Measurements from ENCODE around the gene MRPL46. TPM values are rescaled to one million over a fixed set of nuclear protein-coding genes. Genes with fewer than 3 reads are reported as not detected.
A peak's percentile ranks its signal among the peaks of the same experiment; 100 is the strongest.

Gene MRPL46
- total RNA-seq, 1 experiment from 2014 or later: 49.7 TPM

GRCh38 chr15:88428805-88429605 is 38.2 kb downstream of the MRPL46 start:
- H3K4me3 ChIP-seq: no peak overlapping the region
- H3K9me3 ChIP-seq: no peaks in the 10 kb centered on the region
- peaks cover 2% of the 10 kb centered on the region for H3K27me3 ChIP-seq

GRCh38 chr15:88428053-88428452 is 39.1 kb downstream of the MRPL46 start:
- no peaks in the 10 kb centered on the region for H3K9me3 ChIP-seq
- DNase-seq: no peak
- H3K36me3 ChIP-seq: no peaks in the 10 kb centered on the region
- no peak overlapping the region for H3K4me3 ChIP-seq
- H3K27me3 ChIP-seq: peaks cover 2% of the 10 kb centered on the region

More at GRCh38 chr15:88428805-88429605, 38.2 kb downstream of the MRPL46 start:
- H3K36me3 ChIP-seq: no peaks in the 10 kb centered on the region
- DNase-seq: no peak

GRCh38 chr15:88426304-88426703 is 40.9 kb downstream of the MRPL46 start:
- H3K4me3 ChIP-seq: no peak overlapping the region
- H3K27me3 ChIP-seq: peaks cover 2% of the 10 kb centered on the region
- no peak for DNase-seq
- no peaks in the 10 kb centered on the region for H3K9me3 ChIP-seq
- H3K36me3 ChIP-seq: no peaks in the 10 kb centered on the region

DNA sequence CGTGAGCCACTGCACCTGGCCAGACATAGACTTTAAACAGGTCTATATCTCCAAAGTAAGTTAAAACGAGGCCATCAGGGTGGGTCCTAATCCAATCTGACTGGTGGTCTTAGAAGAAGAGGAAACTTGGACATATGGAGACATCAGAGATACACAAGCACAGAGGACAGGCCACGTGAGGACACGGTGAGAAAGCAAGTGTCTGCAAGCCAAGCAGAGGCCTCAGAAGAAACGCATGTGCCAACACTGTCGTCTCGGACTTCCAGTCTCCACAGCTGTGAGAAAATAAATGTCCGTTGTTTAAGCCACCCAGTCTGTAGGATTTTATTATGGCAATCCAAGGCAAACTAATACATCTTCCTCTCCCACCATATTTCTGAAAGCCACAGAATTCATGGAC is 43.9 kb downstream of the MRPL46 start:
- DNase-seq: no peak
- H3K9me3 ChIP-seq: no peaks in the 10 kb centered on the region; the same call in 1 of the 2 replicates
- H3K4me3 ChIP-seq: no peak overlapping the region
- no peaks in the 10 kb centered on the region for H3K36me3 ChIP-seq
- peaks cover 2% of the 10 kb centered on the region for H3K27me3 ChIP-seq

- Histone ChIP-seq H3K27me3 (no peaks in the 10 kb centered on the region), H3K4me3 (no peak overlapping the region), H3K36me3 (no peaks in the 10 kb centered on the region), H3K9me3 (no peaks in the 10 kb centered on the region; the same call in 1 of the 2 replicates)
- peak; percentile 19 for DNase-seq
Measured at GRCh38 chr15:88419830-88420229, 47.4 kb downstream of the MRPL46 start.

Other genes with a start within 250 kb of the MRPL46 start
- gene NTRK3, start 210.6 kb downstream of the MRPL46 start, total RNA-seq (2014; rRNA removed; shearing (Covaris generic); ENCODE audit: low replicate concordance): 4.0 TPM in 1 of 2 replicates, not detected in the other
- 103 and 231 TPM in 2 replicates for gene MRPS11, start 320 bp upstream of the MRPL46 start, total RNA-seq (2014; rRNA removed; shearing (Covaris generic); ENCODE audit: low replicate concordance)
- gene DET1, start 79.3 kb upstream of the MRPL46 start, total RNA-seq (2014; rRNA removed; shearing (Covaris generic); ENCODE audit: low replicate concordance): 2.0 and 4.0 TPM in 2 replicates
- gene AEN, start 154.0 kb upstream of the MRPL46 start, total RNA-seq (2014; rRNA removed; shearing (Covaris generic); ENCODE audit: low replicate concordance): 33.5 and 48.4 TPM in 2 replicates
- 19.2 TPM in 1 of 2 replicates, not detected in the other for gene ISG20, start 171.6 kb upstream of the MRPL46 start, total RNA-seq (2014; rRNA removed; shearing (Covaris generic); ENCODE audit: low replicate concordance)